BLaER1 (cell line): ENCODE data around the gene NR2F2.

ENCODE experiments used
- H3K27ac ChIP-seq: shearing (Covaris generic); formaldehyde crosslinking; 2 replicates; pipeline ENCODE4 v1.8.1; 2022
- H3K27me3 ChIP-seq: shearing (Covaris generic); formaldehyde crosslinking; 2 replicates; pipeline ENCODE4 v1.8.1; 2022
- H3K36me3 ChIP-seq: shearing (Covaris generic); formaldehyde crosslinking; 2 replicates; pipeline ENCODE4 v1.8.1; 2022
- H3K4me1 ChIP-seq: shearing (Covaris generic); formaldehyde crosslinking; 2 replicates; pipeline ENCODE4 v1.8.1; 2022
- H3K4me2 ChIP-seq: shearing (Covaris generic); formaldehyde crosslinking; 2 replicates; pipeline ENCODE4 v1.8.1; 2022
- H3K4me3 ChIP-seq: shearing (Covaris generic); formaldehyde crosslinking; 2 replicates; pipeline ENCODE4 v1.8.1; 2022
- H3K9ac ChIP-seq: shearing (Covaris generic); formaldehyde crosslinking; 2 replicates; pipeline ENCODE4 v1.8.1; 2022
- H3K9me3 ChIP-seq: shearing (Covaris generic); formaldehyde crosslinking; 2 replicates; pipeline ENCODE4 v1.8.1; 2022
- H4K20me1 ChIP-seq: shearing (Covaris generic); formaldehyde crosslinking; 2 replicates; pipeline ENCODE4 v1.8.1; 2022
- Cebpa-rat ChIP-seq: shearing (Covaris generic); IDR thresholded peaks from 2 replicates; pipeline ENCODE4 v1.8.1; 2022

Gene NR2F2

GRCh38 chr15:96353930-96354730, 23.6 kb downstream of the NR2F2 start:
- no peak overlapping the region for H3K9ac ChIP-seq
- peaks cover 100% of the 10 kb centered on the region for H3K27me3 ChIP-seq

GRCh38 chr15:96354731-96355567, 24.4 kb downstream of the NR2F2 start:
- Histone ChIP-seq H3K36me3 (no peaks in the 10 kb centered on the region), H3K4me2 (peak overlapping the region; percentile 91), H3K4me3 (peak overlapping the region; percentile 57), H3K27me3 (peaks cover 100% of the 10 kb centered on the region), H3K9ac (no peak overlapping the region), H4K20me1 (peaks cover 97% of the 10 kb centered on the region), H3K9me3 (no peaks in the 10 kb centered on the region), H3K27ac (no peak overlapping the region), H3K4me1 (peaks cover 43% of the 10 kb centered on the region)
- TF ChIP-seq Cebpa-rat, result no peak

More at GRCh38 chr15:96353930-96354730, 23.6 kb downstream of the NR2F2 start:
- Histone ChIP-seq H3K27ac (no peak overlapping the region), H3K36me3 (no peaks in the 10 kb centered on the region), H3K4me1 (peaks cover 43% of the 10 kb centered on the region), H3K9me3 (no peaks in the 10 kb centered on the region), H4K20me1 (peaks cover 97% of the 10 kb centered on the region), H3K4me3 (peak overlapping the region; percentile 57), H3K4me2 (peak overlapping the region; percentile 91)
- TF ChIP-seq Cebpa-rat, result no peak

- no peak for TF ChIP-seq Cebpa-rat
- Histone ChIP-seq H4K20me1 (peaks cover 94% of the 10 kb centered on the region), H3K27me3 (peaks cover 100% of the 10 kb centered on the region), H3K4me2 (peak overlapping the region; percentile 97; the same call in 1 of the 2 replicates), H3K4me1 (peaks cover 43% of the 10 kb centered on the region), H3K36me3 (no peaks in the 10 kb centered on the region), H3K9ac (no peak overlapping the region), H3K4me3 (no peak overlapping the region), H3K9me3 (no peaks in the 10 kb centered on the region), H3K27ac (no peak overlapping the region)
Observed at GRCh38 chr15:96355568-96356187, 25.2 kb downstream of the NR2F2 start.

GRCh38 chr15:96356494-96357455, 26.3 kb downstream of the NR2F2 start:
- peak overlapping the region; percentile 97 for H3K4me2 ChIP-seq
- H3K4me1 ChIP-seq, result peaks cover 43% of the 10 kb centered on the region
- peaks cover 94% of the 10 kb centered on the region for H4K20me1 ChIP-seq
- no peak overlapping the region for H3K9ac ChIP-seq
- H3K27ac ChIP-seq, result no peak overlapping the region
- H3K36me3 ChIP-seq, result no peaks in the 10 kb centered on the region
- H3K27me3 ChIP-seq, result peaks cover 100% of the 10 kb centered on the region
- peak overlapping the region; percentile 68 for H3K4me3 ChIP-seq
- no peak for TF ChIP-seq Cebpa-rat
- H3K9me3 ChIP-seq, result no peaks in the 10 kb centered on the region; the same call in 1 of the 2 replicates

GRCh38 chr15:96358001-96358801, 27.7 kb downstream of the NR2F2 start:
- Histone ChIP-seq H3K9me3 (no peaks in the 10 kb centered on the region; the same call in 1 of the 2 replicates), H3K36me3 (no peaks in the 10 kb centered on the region), H3K27ac (no peak overlapping the region), H3K4me3 (0 out of 2 replicates have a peak overlapping the region, but pooled peaks have one; percentile 68), H3K9ac (no peak overlapping the region), H3K4me1 (peaks cover 43% of the 10 kb centered on the region), H3K4me2 (peak overlapping the region; percentile 97; the same call in 1 of the 2 replicates), H4K20me1 (peaks cover 94% of the 10 kb centered on the region), H3K27me3 (peaks cover 100% of the 10 kb centered on the region)
- TF ChIP-seq Cebpa-rat, result no peak

- H3K9ac ChIP-seq, result no peak overlapping the region
- peaks cover 92% of the 10 kb centered on the region for H4K20me1 ChIP-seq
- peaks cover 100% of the 10 kb centered on the region for H3K27me3 ChIP-seq
- TF ChIP-seq Cebpa-rat, result no peak
- no peak overlapping the region for H3K4me2 ChIP-seq
- no peak overlapping the region for H3K4me3 ChIP-seq
- H3K4me1 ChIP-seq, result peaks cover 36% of the 10 kb centered on the region
- H3K27ac ChIP-seq, result no peak overlapping the region
- H3K9me3 ChIP-seq, result no peaks in the 10 kb centered on the region; the same call in 1 of the 2 replicates
- H3K36me3 ChIP-seq, result no peaks in the 10 kb centered on the region
Observed at GRCh38 chr15:96358821-96359615, 28.5 kb downstream of the NR2F2 start.

GRCh38 chr15:96359616-96360521, 29.4 kb downstream of the NR2F2 start:
- H3K27ac ChIP-seq, result no peak overlapping the region
- 0 out of 2 replicates have a peak overlapping the region, but pooled peaks have one; percentile 14 for H3K4me3 ChIP-seq
- no peaks in the 10 kb centered on the region for H3K36me3 ChIP-seq
- no peaks in the 10 kb centered on the region; the same call in 1 of the 2 replicates for H3K9me3 ChIP-seq
- no peak for TF ChIP-seq Cebpa-rat
- H4K20me1 ChIP-seq, result peaks cover 88% of the 10 kb centered on the region
- H3K9ac ChIP-seq, result no peak overlapping the region
- peaks cover 29% of the 10 kb centered on the region for H3K4me1 ChIP-seq
- H3K27me3 ChIP-seq, result peaks cover 100% of the 10 kb centered on the region
- no peak overlapping the region for H3K4me2 ChIP-seq
